Hepatocyte (in vitro differentiated cells): Measurements from ENCODE around the gene USP33. TPM values are rescaled to one million over a fixed set of nuclear protein-coding genes. Genes with fewer than 3 reads are reported as not detected.
"Not testable (repeated sequence)": the region's sequence is repeated elsewhere in the genome, so short reads cannot be mapped to it uniquely, and the experiment has no call there.

Experiments
- DNase-seq: peaks from one replicate; pipeline ENCODE4 v3.0.0-alpha.2; 2016; ENCODE audit warnings: low spot score
- H2AFZ ChIP-seq: fragments of 200-600 bp; sonication (generic); 2 replicates; pipeline ENCODE4 v1.6.0; 2016; ENCODE audit warnings: antibody characterized with exemption, mild to moderate bottlenecking
- H3K27ac ChIP-seq: fragments of 200-600 bp; sonication (generic); 2 replicates; pipeline ENCODE4 v1.5.1; 2016; ENCODE audit warnings: mild to moderate bottlenecking
- H3K27me3 ChIP-seq: fragments of 200-600 bp; sonication (generic); 2 replicates; pipeline ENCODE4 v1.6.1; 2016
- H3K36me3 ChIP-seq: fragments of 200-600 bp; sonication (generic); replicated peaks from 2 replicates; pipeline ENCODE4 v1.5.1; 2016; ENCODE audit warnings: low read depth; ENCODE audit not compliant: insufficient read depth
- H3K4me1 ChIP-seq: fragments of 200-600 bp; sonication (generic); 2 replicates; pipeline ENCODE4 v1.5.1; 2016; ENCODE audit warnings: mild to moderate bottlenecking, moderate library complexity; ENCODE audit not compliant: insufficient read depth
- H3K4me2 ChIP-seq: fragments of 200-600 bp; sonication (generic); 2 replicates; pipeline ENCODE4 v1.6.0; 2016
- H3K4me3 ChIP-seq: fragments of 200-600 bp; sonication (generic); 2 replicates; pipeline ENCODE4 v1.5.1; 2016; ENCODE audit warnings: mild to moderate bottlenecking
- H3K79me2 ChIP-seq: fragments of 200-600 bp; sonication (generic); 2 replicates; pipeline ENCODE4 v1.6.0; 2017; ENCODE audit warnings: mild to moderate bottlenecking
- H3K9me2 ChIP-seq: fragments of 200-600 bp; sonication (generic); replicated peaks from 2 replicates; pipeline ENCODE4 v1.6.0; 2017; ENCODE audit warnings: mild to moderate bottlenecking; ENCODE audit not compliant: insufficient read depth
- H3K9me3 ChIP-seq: fragments of 200-600 bp; sonication (generic); 2 replicates; pipeline ENCODE4 v1.5.1; 2016; ENCODE audit warnings: low read depth, mild to moderate bottlenecking
- H4K20me1 ChIP-seq: fragments of 200-600 bp; sonication (generic); 2 replicates; pipeline ENCODE4 v1.6.0; 2016; ENCODE audit warnings: mild to moderate bottlenecking; ENCODE audit not compliant: insufficient read depth, poor library complexity, severe bottlenecking
- EZH2 ChIP-seq: fragments of 200-600 bp; sonication (generic); IDR thresholded peaks from 2 replicates; pipeline ENCODE4 v1.6.1; 2016; ENCODE audit warnings: antibody characterized with exemption, mild to moderate bottlenecking, borderline replicate concordance
- EZH2phosphoT487 ChIP-seq: fragments of 200-600 bp; sonication (generic); IDR thresholded peaks from one replicate; pipeline ENCODE4 v1.6.1; 2018; ENCODE audit warnings: antibody characterized with exemption, mild to moderate bottlenecking, low read depth, moderate library complexity; ENCODE audit not compliant: unreplicated experiment, severe bottlenecking
- WGBS: methylation state at CpG from one replicate; pipeline ENCODE4 v1.1.6; 2016; ENCODE audit warnings: low lambda C conversion rate; ENCODE audit errors: missing lambda C conversion rate; 5-methylcytosine and 5-hydroxymethylcytosine counted together
- polyA plus RNA-seq: library from polyadenylated mRNA; unstranded; fragments of >200 nt; fragmentation: Nextera tagmentation; extraction: Ambion mirVana; gene quantifications from 2 replicates; pipeline ENCODE4 v1.2.1, GENCODE V29; 2016
- total RNA-seq: library from RNA; depleted of rRNA; stranded (reverse); fragments of >200 nt; gene quantifications from 2 replicates; pipeline ENCODE4 v1.2.3, GENCODE V29; 2014
- TF ChIP-seq, protein P1 (sequence below): fragments of 200-600 bp; sonication (generic); IDR thresholded peaks from 2 replicates; pipeline ENCODE4 v1.5.1; 2016; ENCODE audit warnings: antibody characterized with exemption, mild to moderate bottlenecking; ENCODE audit not compliant: poor library complexity

Gene USP33
- total and polyA plus RNA-seq, 2 experiments from 2014 or later, result 36.3 to 81.5 TPM

DNA sequence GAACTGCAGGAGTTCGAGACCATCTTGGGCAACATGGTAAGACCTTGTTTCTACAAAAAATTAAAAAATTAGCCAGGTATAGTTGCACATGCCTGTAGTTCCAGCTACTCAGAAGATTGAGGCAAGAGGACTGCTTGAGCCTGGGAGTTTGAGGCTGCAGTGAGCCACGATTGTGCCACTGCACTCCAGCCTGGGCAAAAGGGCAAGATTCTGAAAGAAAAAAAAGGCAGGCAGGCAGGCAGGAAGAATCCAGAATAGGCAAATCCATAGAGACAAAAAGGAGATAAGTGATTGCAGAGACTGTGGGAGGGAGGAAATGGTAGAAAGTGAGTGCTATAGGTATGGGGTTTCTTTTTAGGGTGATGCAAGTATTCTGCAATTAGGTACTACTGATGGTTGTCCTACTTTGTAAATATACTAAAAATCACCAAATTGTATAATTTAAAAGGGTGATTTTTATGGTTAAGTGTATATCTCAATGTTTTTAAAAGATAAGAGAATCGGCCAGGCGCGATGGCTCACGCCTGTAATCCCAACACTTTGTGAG, 106.6 kb downstream of the USP33 start:
- DNase-seq, result no peak
- 95% methylated on average over 6 of the region's 6 CpGs for WGBS

DNA sequence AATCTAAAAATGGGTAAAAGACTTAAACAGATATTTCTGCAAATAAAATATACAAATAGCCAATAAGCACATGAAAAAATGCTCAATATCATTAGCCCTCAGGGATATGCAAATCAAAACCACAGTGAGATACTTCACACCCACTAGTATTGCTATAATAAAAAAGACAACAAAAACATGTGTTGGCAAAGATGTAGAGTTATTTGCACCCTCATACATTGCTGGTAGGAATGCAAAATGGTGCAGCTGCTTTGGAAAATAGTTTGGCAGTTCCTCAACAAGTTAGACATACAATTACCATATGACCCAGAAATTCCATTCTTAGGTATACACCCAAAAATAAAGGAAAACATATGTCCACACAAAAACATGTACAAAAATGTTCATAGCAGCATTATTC, 107.4 kb downstream of the USP33 start:
- Histone ChIP-seq H3K4me3 (no peak overlapping the region), H4K20me1 (peaks cover 12% of the 10 kb centered on the region), H3K36me3 (no peaks in the 10 kb centered on the region), H3K4me1 (no peaks in the 10 kb centered on the region), H3K9me2 (no peaks in the 10 kb centered on the region), H3K27me3 (no peaks in the 10 kb centered on the region), H3K27ac (no peak overlapping the region), H2AFZ (no peak overlapping the region), H3K79me2 (peaks cover 100% of the 10 kb centered on the region), H3K4me2 (no peak overlapping the region), H3K9me3 (peaks cover 18% of the 10 kb centered on the region)
- no peak for DNase-seq
- TF ChIP-seq, protein P1, sequence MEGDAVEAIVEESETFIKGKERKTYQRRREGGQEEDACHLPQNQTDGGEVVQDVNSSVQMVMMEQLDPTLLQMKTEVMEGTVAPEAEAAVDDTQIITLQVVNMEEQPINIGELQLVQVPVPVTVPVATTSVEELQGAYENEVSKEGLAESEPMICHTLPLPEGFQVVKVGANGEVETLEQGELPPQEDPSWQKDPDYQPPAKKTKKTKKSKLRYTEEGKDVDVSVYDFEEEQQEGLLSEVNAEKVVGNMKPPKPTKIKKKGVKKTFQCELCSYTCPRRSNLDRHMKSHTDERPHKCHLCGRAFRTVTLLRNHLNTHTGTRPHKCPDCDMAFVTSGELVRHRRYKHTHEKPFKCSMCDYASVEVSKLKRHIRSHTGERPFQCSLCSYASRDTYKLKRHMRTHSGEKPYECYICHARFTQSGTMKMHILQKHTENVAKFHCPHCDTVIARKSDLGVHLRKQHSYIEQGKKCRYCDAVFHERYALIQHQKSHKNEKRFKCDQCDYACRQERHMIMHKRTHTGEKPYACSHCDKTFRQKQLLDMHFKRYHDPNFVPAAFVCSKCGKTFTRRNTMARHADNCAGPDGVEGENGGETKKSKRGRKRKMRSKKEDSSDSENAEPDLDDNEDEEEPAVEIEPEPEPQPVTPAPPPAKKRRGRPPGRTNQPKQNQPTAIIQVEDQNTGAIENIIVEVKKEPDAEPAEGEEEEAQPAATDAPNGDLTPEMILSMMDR, result no peak
- TF ChIP-seq EZH2phosphoT487 (no peak), EZH2 (no peak)

More for the DNA sequence above, 106.6 kb downstream of the USP33 start:
- Histone ChIP-seq H3K4me2 (no peak overlapping the region), H3K4me3 (no peak overlapping the region), H3K4me1 (no peaks in the 10 kb centered on the region), H4K20me1 (peaks cover 18% of the 10 kb centered on the region), H2AFZ (no peak overlapping the region), H3K9me2 (no peaks in the 10 kb centered on the region), H3K27me3 (no peaks in the 10 kb centered on the region), H3K36me3 (no peaks in the 10 kb centered on the region), H3K27ac (no peak overlapping the region), H3K79me2 (peaks cover 100% of the 10 kb centered on the region), H3K9me3 (peaks cover 18% of the 10 kb centered on the region)
- TF ChIP-seq, protein P1, result no peak
- TF ChIP-seq EZH2phosphoT487, result no peak
- TF ChIP-seq EZH2, result no peak

DNA sequence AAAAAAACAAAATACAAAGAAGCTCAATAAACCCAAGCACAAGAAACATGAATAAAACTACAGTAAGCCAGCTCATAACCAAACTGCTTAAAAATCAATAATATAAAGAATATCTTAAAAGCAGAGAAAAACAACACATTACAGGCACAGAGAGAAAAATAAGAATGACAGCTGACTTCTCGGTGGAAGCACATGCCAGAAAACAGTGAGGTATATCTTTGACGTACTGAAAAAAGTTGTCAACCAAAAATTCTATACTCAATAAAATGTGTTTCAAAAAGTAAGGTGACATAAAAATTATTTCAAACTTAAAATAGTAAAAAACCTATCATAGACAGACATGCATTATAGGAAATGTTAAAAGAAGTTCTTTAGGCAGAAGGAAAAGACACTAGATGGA, 110.5 kb downstream of the USP33 start:
- no peaks in the 10 kb centered on the region for H3K4me1 ChIP-seq
- TF ChIP-seq, protein P1, result no peak
- TF ChIP-seq EZH2 (no peak), EZH2phosphoT487 (no peak)
- no peaks in the 10 kb centered on the region for H3K36me3 ChIP-seq
- no peak for DNase-seq
- no peak overlapping the region for H3K4me2 ChIP-seq
- H3K9me3 ChIP-seq, result peaks cover 18% of the 10 kb centered on the region
- no peak overlapping the region for H2AFZ ChIP-seq
- H3K27ac ChIP-seq, result no peak overlapping the region
- no peak overlapping the region for H3K4me3 ChIP-seq
- H3K9me2 ChIP-seq, result no peaks in the 10 kb centered on the region
- 100% methylated on average over 2 of the region's 2 CpGs for WGBS
- peaks cover 19% of the 10 kb centered on the region for H4K20me1 ChIP-seq
- H3K79me2 ChIP-seq, result peaks cover 100% of the 10 kb centered on the region
- no peaks in the 10 kb centered on the region for H3K27me3 ChIP-seq

DNA sequence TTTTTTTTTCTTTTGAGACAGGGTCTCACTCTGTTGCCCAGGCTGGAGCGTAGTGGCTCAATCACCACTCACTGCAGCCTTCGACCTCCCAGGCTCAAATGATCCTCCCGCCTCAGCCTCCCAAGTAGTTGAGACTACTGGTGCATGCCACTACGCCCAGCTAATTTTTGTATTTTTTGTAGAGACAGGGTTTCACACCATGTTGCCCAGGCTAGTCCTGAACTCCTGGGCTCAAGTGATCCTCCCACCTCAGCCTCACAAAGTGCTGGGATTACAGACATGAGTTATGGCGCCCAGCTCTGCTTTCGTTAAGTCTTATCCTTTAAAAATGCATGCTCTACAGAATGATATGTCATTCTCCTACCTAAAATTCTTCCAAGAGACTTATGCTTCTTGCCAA, 113.4 kb downstream of the USP33 start:
- Histone ChIP-seq H3K9me3 (peaks cover 18% of the 10 kb centered on the region), H4K20me1 (peaks cover 20% of the 10 kb centered on the region), H3K79me2 (peaks cover 100% of the 10 kb centered on the region)
- WGBS, result 96% methylated on average over 6 of the region's 6 CpGs
- not testable (repeated sequence) for H3K36me3 ChIP-seq, DNase-seq, H3K27me3 ChIP-seq, H2AFZ ChIP-seq, H3K27ac ChIP-seq, H3K4me1 ChIP-seq, H3K4me2 ChIP-seq, H3K4me3 ChIP-seq, H3K9me2 ChIP-seq

Other genes with a start within 250 kb of the USP33 start
- gene ZZZ3, start 77.2 kb downstream of the USP33 start, total RNA-seq, result 59.6 and 71.9 TPM in 2 replicates
- 25.1 and 31.2 TPM in 2 replicates for gene ZZZ3, start 77.2 kb downstream of the USP33 start, polyA plus RNA-seq
- gene MIGA1, start 19.8 kb upstream of the USP33 start, total RNA-seq, result 17.9 and 18.1 TPM in 2 replicates
- 8.8 and 8.9 TPM in 2 replicates for gene MIGA1, start 19.8 kb upstream of the USP33 start, polyA plus RNA-seq
- 5.1 and 5.3 TPM in 2 replicates for gene NEXN, start 128.8 kb upstream of the USP33 start, total RNA-seq
- 11.5 and 12.2 TPM in 2 replicates for gene NEXN, start 128.8 kb upstream of the USP33 start, polyA plus RNA-seq
- 145 and 151 TPM in 2 replicates for gene FUBP1, start 219.2 kb upstream of the USP33 start, total RNA-seq
- gene FUBP1, start 219.2 kb upstream of the USP33 start, polyA plus RNA-seq, result 64.0 and 73.0 TPM in 2 replicates
- 36.5 and 48.0 TPM in 2 replicates for gene DNAJB4, start 245.1 kb upstream of the USP33 start, total RNA-seq
- 22.7 and 29.5 TPM in 2 replicates for gene DNAJB4, start 245.1 kb upstream of the USP33 start, polyA plus RNA-seq